Transverse colon (tissue), 3 donors: ENCODE measurements around the gene MYDGF.

ENCODE experiments used
- POLR2A ChIP-seq: fragments of 450-650 bp; IDR thresholded peaks from one replicate; pipeline ENCODE4 v1.6.1; 2016; ENCODE audit warnings: antibody characterized with exemption, mild to moderate bottlenecking, moderate library complexity
- TF ChIP-seq, protein P1 (sequence below), 5 experiments: fragments of 200-600 bp in 3 of 5; fragments of 450-650 bp in 2 of 5; sonication (generic) in 3 of 5; IDR thresholded peaks; 1 replicate in 2 of 5; 2 replicates in 3 of 5; pipeline ENCODE4 v1.5.1; 2016 to 2017; ENCODE audit warnings: antibody characterized with exemption in 5 of 5, inconsistent platforms in 3 of 5, mild to moderate bottlenecking in 2 of 5, moderate library complexity in 1 of 5

DNA sequence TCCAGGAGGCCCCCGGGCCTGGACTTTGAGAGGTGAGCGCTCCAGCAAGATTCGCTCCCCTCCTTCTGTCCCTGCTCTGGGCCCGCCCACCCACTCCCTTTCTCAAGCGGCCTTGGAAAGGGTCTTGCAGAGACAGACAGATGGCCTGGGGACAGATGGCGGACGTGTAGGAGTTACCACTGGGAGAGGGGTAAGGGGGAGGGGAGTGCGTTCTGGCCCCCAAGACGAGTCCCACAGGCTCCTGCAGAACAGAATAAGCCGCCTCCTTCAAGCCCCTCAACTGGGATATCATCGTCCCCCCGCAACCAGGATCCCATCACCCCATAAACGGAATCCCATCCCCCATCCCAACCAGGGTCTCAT, 34.4 kb downstream of the MYDGF start:
- TF ChIP-seq, protein P1, sequence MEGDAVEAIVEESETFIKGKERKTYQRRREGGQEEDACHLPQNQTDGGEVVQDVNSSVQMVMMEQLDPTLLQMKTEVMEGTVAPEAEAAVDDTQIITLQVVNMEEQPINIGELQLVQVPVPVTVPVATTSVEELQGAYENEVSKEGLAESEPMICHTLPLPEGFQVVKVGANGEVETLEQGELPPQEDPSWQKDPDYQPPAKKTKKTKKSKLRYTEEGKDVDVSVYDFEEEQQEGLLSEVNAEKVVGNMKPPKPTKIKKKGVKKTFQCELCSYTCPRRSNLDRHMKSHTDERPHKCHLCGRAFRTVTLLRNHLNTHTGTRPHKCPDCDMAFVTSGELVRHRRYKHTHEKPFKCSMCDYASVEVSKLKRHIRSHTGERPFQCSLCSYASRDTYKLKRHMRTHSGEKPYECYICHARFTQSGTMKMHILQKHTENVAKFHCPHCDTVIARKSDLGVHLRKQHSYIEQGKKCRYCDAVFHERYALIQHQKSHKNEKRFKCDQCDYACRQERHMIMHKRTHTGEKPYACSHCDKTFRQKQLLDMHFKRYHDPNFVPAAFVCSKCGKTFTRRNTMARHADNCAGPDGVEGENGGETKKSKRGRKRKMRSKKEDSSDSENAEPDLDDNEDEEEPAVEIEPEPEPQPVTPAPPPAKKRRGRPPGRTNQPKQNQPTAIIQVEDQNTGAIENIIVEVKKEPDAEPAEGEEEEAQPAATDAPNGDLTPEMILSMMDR (IDR thresholded peaks at IDR 0.05), result no peak
- no peak for TF ChIP-seq POLR2A
